H1 (cell line): ENCODE results near the gene KIF5C. TPM values are rescaled to one million over a fixed set of nuclear protein-coding genes. Genes with fewer than 3 reads are reported as not detected.

Experiments
- CHD7 ChIP-seq: fragments of 300-600 bp; sonication (generic); IDR thresholded peaks from 2 replicates; pipeline ENCODE4 v1.7.1; 2012; ENCODE audit warnings: low read length, moderate library complexity, mild to moderate bottlenecking, inconsistent platforms; ENCODE audit not compliant: insufficient replicate concordance
- E2F6 ChIP-seq: IDR thresholded peaks from 2 replicates; pipeline ENCODE4 v1.6.1; 2012; ENCODE audit warnings: inconsistent platforms
- EP300 ChIP-seq, 2 experiments: IDR thresholded peaks; 1 replicate in 1 of 2; 2 replicates in 1 of 2; pipeline ENCODE4 v1.6.1; 2011 to 2012; ENCODE audit warnings: low read depth in 2 of 2, low read length in 2 of 2, mild to moderate bottlenecking in 2 of 2, borderline replicate concordance in 1 of 2, inconsistent platforms in 1 of 2, moderate library complexity in 1 of 2
- KDM5A ChIP-seq: fragments of 200-600 bp; IDR thresholded peaks from 2 replicates; pipeline ENCODE4 v1.7.1; 2012; ENCODE audit warnings: mild to moderate bottlenecking, low read length, inconsistent platforms, mixed read lengths
- SP4 ChIP-seq: IDR thresholded peaks from 2 replicates; pipeline ENCODE4 v1.6.1; 2012; ENCODE audit warnings: low read length, inconsistent platforms
- polyA plus RNA-seq, 7 experiments: library from polyadenylated mRNA; depleted of rRNA in 3 of 7; stranded (reverse) in 5 of 7; unstranded in 2 of 7; fragments of >200 nt in 5 of 7; fragments of 200-250 nt in 2 of 7; gene quantifications; 1 replicate in 5 of 7; 2 replicates in 1 of 7; 4 replicates in 1 of 7; pipeline versions ENCODE4 v1.2.1 to v1.2.3, GENCODE V29; 2011 to 2013; ENCODE audit warnings: missing spikeins in 2 of 7, mixed read lengths in 2 of 7
- total RNA-seq: library from RNA; stranded (reverse); fragmentation: NEBNext Ultra II Directional; extraction: Animal tissue kit (Norgen Biotek cat#: 25700); gene quantifications from 2 replicates; pipeline ENCODE4 v1.2.1, GENCODE V29; 2021

The KIF5C gene
- total and polyA plus RNA-seq, 2 of the 8 experiments (the other 6 are each of a cell fraction or from before 2014, with no cell fraction given) = 16.3 to 66.4 TPM

DNA sequence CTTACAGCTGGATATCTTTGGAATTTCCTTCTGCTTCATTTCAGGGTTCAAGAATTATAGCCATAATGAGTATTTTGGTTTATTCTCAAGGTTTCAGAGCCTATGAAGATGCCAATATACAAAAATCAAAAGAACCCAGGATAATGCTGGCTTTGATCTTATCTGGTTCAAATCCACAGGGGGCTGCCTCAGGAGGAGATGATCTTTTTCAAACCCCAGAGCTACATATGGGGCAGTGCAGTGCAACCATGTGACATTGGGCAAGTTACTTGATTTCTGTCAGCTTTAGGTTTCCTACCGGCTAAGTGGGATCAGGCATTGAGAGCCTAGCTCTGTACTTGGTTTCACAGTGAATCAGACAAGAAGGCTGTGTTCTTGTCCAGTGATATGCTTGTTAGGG is 140.5 kb downstream of the KIF5C start (continued):
- TF ChIP-seq CHD7 (no peak), E2F6 (no peak), EP300 (IDR thresholded peaks at IDR 0.05; ENCODE audit: borderline replicate concordance in 1 of 2, low read depth in 2 of 2, low read length in 2 of 2) (no peak), KDM5A (no peak), SP4 (no peak)
